Endothelial cell of umbilical vein (primary cell): ENCODE measurements around the gene FANCL. TPM values are rescaled to one million over a fixed set of nuclear protein-coding genes. Genes with fewer than 3 reads are reported as not detected.

ENCODE experiments used
- BruUV-seq: library from RNA; stranded (reverse); fragments of 400-500 nt; replicated peaks from 2 replicates; lab custom pipeline; 2021; lab: Mats Ljungman, UMichigan
- CTCF ChIA-PET: fragments of 300-600, 350-600 bp; sonication (Branson Sonifier 250); formaldehyde crosslinking; loops from one replicate; lab custom pipeline; 2021; ENCODE audit warnings: antibody characterized with exemption, inconsistent platforms; lab: Charles Lee
- POLR2A ChIA-PET: fragments of 300-600, 350-600 bp; sonication (Branson Sonifier 250); formaldehyde crosslinking; loops from one replicate; lab custom pipeline; 2021; ENCODE audit warnings: antibody characterized with exemption, inconsistent platforms; lab: Charles Lee
- DNase-seq: peaks from one replicate; pipeline ENCODE4 v3.0.0-alpha.2; 2011; ENCODE audit warnings: low read depth, low spot score
- FAIRE-seq: peaks from 2 replicates; lab custom pipeline; 2011; peaks lifted over from hg19 to GRCh38; lab: Jason Lieb, UNC
- H2AFZ ChIP-seq: 2 replicates; pipeline ENCODE4 v1.6.0; 2012; ENCODE audit warnings: low read depth, low read length, control low read depth, inconsistent platforms
- H3K27ac ChIP-seq: 2 replicates; pipeline ENCODE4 v1.5.1; 2011; ENCODE audit warnings: low read depth, mild to moderate bottlenecking, control low read depth, low read length, moderate library complexity; ENCODE audit not compliant: insufficient read depth
- H3K27me3 ChIP-seq, 2 experiments: 2 replicates each; pipeline versions ENCODE4 v1.6.0 to v1.6.1; 2011; ENCODE audit warnings: low read length in 2 of 2, mixed read lengths in 1 of 2; ENCODE audit not compliant: control insufficient read depth in 2 of 2, insufficient read depth in 2 of 2
- H3K36me3 ChIP-seq, 2 experiments: 2 replicates in 1 of 2; 3 replicates in 1 of 2; pipeline ENCODE4 v1.5.1; 2011; ENCODE audit warnings: low read length in 2 of 2, mild to moderate bottlenecking in 1 of 2, moderate library complexity in 1 of 2; ENCODE audit not compliant: control insufficient read depth in 2 of 2, insufficient read depth in 2 of 2; ENCODE audit errors: extremely low read depth in 1 of 2
- H3K4me1 ChIP-seq: 3 replicates; pipeline ENCODE4 v1.5.1; 2011; ENCODE audit warnings: mild to moderate bottlenecking, low read length; ENCODE audit not compliant: control insufficient read depth, insufficient read depth; ENCODE audit errors: extremely low read depth
- H3K4me2 ChIP-seq: 2 replicates; pipeline ENCODE4 v1.6.1; 2011; ENCODE audit warnings: low read length, control low read depth, mixed read lengths; ENCODE audit not compliant: insufficient read depth
- H3K4me3 ChIP-seq, 3 experiments: fragments of 200-600 bp in 1 of 3; sonication (generic), shearing (Covaris generic) in 1 of 3; replicated peaks in 1 of 3; 2 replicates each; pipeline ENCODE4 v1.5.1; 2011 to 2016; ENCODE audit warnings: control low read depth in 3 of 3, low read length in 3 of 3, mild to moderate bottlenecking in 2 of 3, inconsistent platforms in 1 of 3, low read depth in 1 of 3, moderate library complexity in 1 of 3; ENCODE audit not compliant: insufficient read depth in 1 of 3
- H3K79me2 ChIP-seq: 2 replicates; pipeline ENCODE4 v1.6.0; 2012; ENCODE audit warnings: low read length, inconsistent platforms; ENCODE audit not compliant: control insufficient read depth, insufficient read depth
- H3K9ac ChIP-seq: replicated peaks from 2 replicates; pipeline ENCODE3; 2011; ENCODE audit warnings: low read length, control low read depth; ENCODE audit not compliant: insufficient read depth; ENCODE audit errors: extremely low read depth
- H3K9me1 ChIP-seq: replicated peaks from 3 replicates; pipeline ENCODE4 v1.6.0; 2011; ENCODE audit warnings: mild to moderate bottlenecking, low read length; ENCODE audit not compliant: control insufficient read depth, insufficient read depth; ENCODE audit errors: extremely low read depth
- H3K9me3 ChIP-seq: replicated peaks from 2 replicates; pipeline ENCODE4 v1.5.1; 2012; ENCODE audit warnings: low read length, inconsistent platforms; ENCODE audit not compliant: control insufficient read depth, insufficient read depth
- H4K20me1 ChIP-seq: replicated peaks from 2 replicates; pipeline ENCODE3; 2011; ENCODE audit warnings: mild to moderate bottlenecking, low read length; ENCODE audit not compliant: control insufficient read depth, insufficient read depth; ENCODE audit errors: extremely low read depth
- CTCF ChIP-seq, 2 donors: IDR thresholded peaks; 1 replicate in 1 of 2; 2 replicates in 1 of 2; pipeline ENCODE4 v1.5.1; 2011; ENCODE audit warnings: low read length in 2 of 2, mild to moderate bottlenecking in 2 of 2, moderate library complexity in 2 of 2, control low read depth in 1 of 2, inconsistent platforms in 1 of 2, low read depth in 1 of 2; ENCODE audit not compliant: insufficient read depth in 1 of 2; ENCODE audit errors: extremely low read depth in 1 of 2
- EZH2 ChIP-seq: IDR thresholded peaks from 2 replicates; pipeline ENCODE4 v1.6.1; 2012; ENCODE audit warnings: borderline replicate concordance, low read depth, mild to moderate bottlenecking, moderate library complexity, low read length, inconsistent platforms; ENCODE audit not compliant: severe bottlenecking
- FOS ChIP-seq: IDR thresholded peaks from 2 replicates; pipeline ENCODE4 v1.6.1; 2011; ENCODE audit warnings: mild to moderate bottlenecking, low read length, moderate library complexity, borderline replicate concordance; ENCODE audit not compliant: insufficient read depth
- JUN ChIP-seq: IDR thresholded peaks from 2 replicates; pipeline ENCODE4 v1.6.1; 2011; ENCODE audit warnings: borderline replicate concordance, low read depth; ENCODE audit not compliant: insufficient read length, insufficient read depth
- MAX ChIP-seq: IDR thresholded peaks from 2 replicates; pipeline ENCODE4 v1.6.1; 2011; ENCODE audit not compliant: insufficient read depth, insufficient read length
- MYC ChIP-seq: IDR thresholded peaks from one replicate; pipeline ENCODE4 v1.6.1; 2011; ENCODE audit warnings: mild to moderate bottlenecking, low read depth, low read length
- POLR2A ChIP-seq: IDR thresholded peaks from 2 replicates; pipeline ENCODE4 v1.6.1; 2012; ENCODE audit warnings: low read depth, mild to moderate bottlenecking, control low read depth, low read length
- POLR2AphosphoS5 ChIP-seq: IDR thresholded peaks from 2 replicates; pipeline ENCODE4 v1.6.1; 2012; ENCODE audit warnings: low read depth, mild to moderate bottlenecking, control low read depth, low read length, moderate library complexity; ENCODE audit not compliant: insufficient read depth
- dilution Hi-C: fragments of 300-500 bp; cut with MboI; formaldehyde crosslinking; loops from one replicate; pipeline ENCODE4 v1.15.0; 2019; ENCODE audit warnings: low sequenced_read_pairs; ENCODE audit not compliant: extremely low pct_ligation_motif_present
- intact Hi-C: fragments of 100-400 bp; cut with micrococcal nuclease; formaldehyde crosslinking; loops from one replicate; pipeline ENCODE4 v1.10.0; 2022
- polyA plus RNA-seq, 4 experiments: library from polyadenylated mRNA; depleted of rRNA in 3 of 4; stranded (reverse) in 3 of 4; unstranded in 1 of 4; fragments of >200 nt; gene quantifications; 2 replicates each; pipeline versions ENCODE4 v1.2.1 to v1.2.3, GENCODE V29; 2011 to 2012; ENCODE audit warnings: missing spikeins in 1 of 4
- total RNA-seq: library from RNA; stranded (reverse); gene quantifications from 2 replicates; pipeline ENCODE4 v1.2.3, GENCODE V29; 2021

FANCL gene
- total and polyA plus RNA-seq, 2 donors (not counting 3 experiments of a cell fraction or from before 2014, with no cell fraction given): 10.3 to 15.8 TPM

GRCh38 chr2:58157754-58158153, 83.4 kb downstream of the FANCL start:
- peaks cover 4% of the 10 kb centered on the region for H3K79me2 ChIP-seq
- no peak overlapping the region for H3K4me3 ChIP-seq
- FAIRE-seq (no peak), DNase-seq (peak; percentile 19)
- no peaks in the 10 kb centered on the region for H3K4me1 ChIP-seq
- H3K27me3 ChIP-seq: no peaks in the 10 kb centered on the region
- CTCF ChIA-PET: interaction anchor here (1.0 to 1.3 kb wide), 3 partner anchors 9 to 26 kb away, joined by 3 to 5 read pairs (median 3); no protein-coding TSS in a partner anchor
- POLR2A ChIA-PET: no interaction called here
- H3K9me3 ChIP-seq: no peaks in the 10 kb centered on the region
- H2AFZ ChIP-seq: no peak overlapping the region
- no TSS peak for BruUV-seq
- no peaks in the 10 kb centered on the region for H4K20me1 ChIP-seq
- H3K27ac ChIP-seq: no peak overlapping the region
- dilution Hi-C loops (no loop called here), intact Hi-C loops (no loop called here)
- no peak overlapping the region for H3K9ac ChIP-seq
- H3K36me3 ChIP-seq: peaks cover 1 to 17% of the 10 kb centered on the region in 2 experiments
- TF ChIP-seq EZH2: no peak
- TF ChIP-seq FOS: no peak
- TF ChIP-seq POLR2A: no peak
- TF ChIP-seq CTCF (IDR thresholded peaks at IDR 0.05; ENCODE audit: extremely low read depth in 1 of 2, insufficient read depth in 1 of 2, low read depth in 1 of 2, low read length in 2 of 2): no peak
- TF ChIP-seq JUN: no peak
- TF ChIP-seq MYC: no peak
- TF ChIP-seq POLR2AphosphoS5: no peak
- no peak for TF ChIP-seq MAX
- H3K4me2 ChIP-seq: no peak overlapping the region
- H3K9me1 ChIP-seq: no peaks in the 10 kb centered on the region
